ENCODE results near the gene RAB36. TPM values are rescaled to one million over a fixed set of nuclear protein-coding genes. Genes with fewer than 3 reads are reported as not detected.
A peak's percentile ranks its signal among the peaks of the same experiment; 100 is the strongest.

RAB36 gene
- polyA plus RNA-seq, 3 donors, result 16.6 to 20.2 (median 20.0) TPM

DNA sequence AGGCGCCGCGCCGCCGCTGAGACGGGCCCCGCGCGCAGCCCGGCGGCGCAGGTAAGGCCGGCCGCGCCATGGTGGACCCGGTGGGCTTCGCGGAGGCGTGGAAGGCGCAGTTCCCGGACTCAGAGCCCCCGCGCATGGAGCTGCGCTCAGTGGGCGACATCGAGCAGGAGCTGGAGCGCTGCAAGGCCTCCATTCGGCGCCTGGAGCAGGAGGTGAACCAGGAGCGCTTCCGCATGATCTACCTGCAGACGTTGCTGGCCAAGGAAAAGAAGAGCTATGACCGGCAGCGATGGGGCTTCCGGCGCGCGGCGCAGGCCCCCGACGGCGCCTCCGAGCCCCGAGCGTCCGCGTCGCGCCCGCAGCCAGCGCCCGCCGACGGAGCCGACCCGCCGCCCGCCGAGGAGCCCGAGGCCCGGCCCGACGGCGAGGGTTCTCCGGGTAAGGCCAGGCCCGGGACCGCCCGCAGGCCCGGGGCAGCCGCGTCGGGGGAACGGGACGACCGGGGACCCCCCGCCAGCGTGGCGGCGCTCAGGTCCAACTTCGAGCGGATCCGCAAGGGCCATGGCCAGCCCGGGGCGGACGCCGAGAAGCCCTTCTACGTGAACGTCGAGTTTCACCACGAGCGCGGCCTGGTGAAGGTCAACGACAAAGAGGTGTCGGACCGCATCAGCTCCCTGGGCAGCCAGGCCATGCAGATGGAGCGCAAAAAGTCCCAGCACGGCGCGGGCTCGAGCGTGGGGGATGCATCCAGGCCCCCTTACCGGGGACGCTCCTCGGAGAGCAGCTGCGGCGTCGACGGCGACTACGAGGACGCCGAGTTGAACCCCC is 35.8 kb downstream of the RAB36 start:
- no peak for DNase-seq

DNA sequence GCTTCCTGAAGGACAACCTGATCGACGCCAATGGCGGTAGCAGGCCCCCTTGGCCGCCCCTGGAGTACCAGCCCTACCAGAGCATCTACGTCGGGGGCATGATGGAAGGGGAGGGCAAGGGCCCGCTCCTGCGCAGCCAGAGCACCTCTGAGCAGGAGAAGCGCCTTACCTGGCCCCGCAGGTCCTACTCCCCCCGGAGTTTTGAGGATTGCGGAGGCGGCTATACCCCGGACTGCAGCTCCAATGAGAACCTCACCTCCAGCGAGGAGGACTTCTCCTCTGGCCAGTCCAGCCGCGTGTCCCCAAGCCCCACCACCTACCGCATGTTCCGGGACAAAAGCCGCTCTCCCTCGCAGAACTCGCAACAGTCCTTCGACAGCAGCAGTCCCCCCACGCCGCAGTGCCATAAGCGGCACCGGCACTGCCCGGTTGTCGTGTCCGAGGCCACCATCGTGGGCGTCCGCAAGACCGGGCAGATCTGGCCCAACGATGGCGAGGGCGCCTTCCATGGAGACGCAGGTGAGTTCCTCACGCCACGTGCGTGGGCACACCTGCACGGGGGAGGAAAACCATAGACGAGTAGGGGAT is 36.5 kb downstream of the RAB36 start:
- no peak for DNase-seq

DNA sequence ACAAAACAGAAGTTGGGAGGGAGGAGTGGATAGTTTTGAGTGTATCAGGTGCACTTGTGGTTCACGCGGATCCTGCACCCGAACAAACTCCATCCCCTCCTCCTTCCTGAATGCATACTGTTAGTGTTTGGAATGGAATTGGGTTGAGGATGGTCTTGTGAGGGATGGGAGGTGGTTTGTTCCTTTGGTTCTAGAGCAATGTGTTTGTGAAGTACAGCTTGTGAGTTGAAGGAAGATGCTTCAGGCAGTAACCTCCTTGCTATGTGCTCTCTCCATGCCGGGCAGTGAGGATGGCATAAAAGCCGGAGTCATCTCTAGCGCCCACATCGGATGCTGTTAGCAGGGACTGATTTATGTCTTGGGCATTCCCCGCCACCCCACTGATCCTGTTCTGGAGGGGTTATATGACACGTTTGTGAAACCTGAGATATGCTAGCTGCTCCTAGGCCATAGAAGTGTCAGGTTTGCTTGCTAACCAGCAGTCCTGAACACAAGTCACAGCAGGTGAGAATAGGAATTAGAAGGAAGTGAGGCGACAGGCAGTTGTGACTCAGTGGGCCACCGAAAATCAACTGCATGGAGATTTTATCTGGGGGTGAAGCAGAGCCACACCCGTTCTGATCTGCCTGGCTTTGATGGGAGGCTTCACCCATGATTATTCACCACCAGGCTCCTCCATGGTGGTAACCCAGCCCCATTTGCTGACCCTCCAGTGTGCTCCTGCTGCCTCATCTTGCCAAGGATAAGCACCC is 37.2 kb downstream of the RAB36 start:
- peak; percentile 74 for DNase-seq

DNA sequence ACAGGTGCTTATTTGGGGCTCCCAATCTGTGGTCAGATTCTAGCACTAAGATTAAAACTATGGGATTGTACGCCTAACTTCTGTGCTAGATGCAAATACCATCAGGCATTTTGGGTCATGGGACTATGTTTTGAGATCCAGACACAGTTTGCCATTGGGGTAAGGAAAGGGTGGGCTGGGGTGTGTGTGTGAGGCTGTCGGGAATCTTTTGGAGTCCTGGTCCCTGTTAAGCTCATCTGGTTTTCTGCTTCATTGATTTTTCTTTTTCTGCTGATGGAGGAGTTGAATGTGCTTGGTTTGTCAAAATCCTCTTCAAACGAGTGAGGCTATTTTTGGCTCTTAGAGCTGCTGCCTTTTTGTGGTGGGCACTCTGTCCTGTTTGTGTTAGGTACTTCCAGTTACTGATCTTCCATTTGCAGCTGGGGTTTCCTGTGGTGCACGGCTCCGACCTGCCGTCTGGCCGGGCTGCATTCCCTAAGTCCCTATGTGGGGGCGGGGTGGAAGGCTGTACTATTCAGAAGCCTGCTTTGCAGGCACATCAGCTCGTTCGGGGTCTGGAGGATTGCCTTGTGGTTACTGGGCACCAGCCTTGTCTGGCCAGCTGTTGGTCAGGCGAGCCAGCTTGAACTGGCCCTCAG is 37.9 kb downstream of the RAB36 start:
- DNase-seq, result no peak

- DNase-seq, result no peak
Observed at GRCh38 chr22:23184100-23184763, 39.0 kb downstream of the RAB36 start.

- no peak for DNase-seq
Observed at GRCh38 chr22:23184764-23185113, 39.5 kb downstream of the RAB36 start.

DNA sequence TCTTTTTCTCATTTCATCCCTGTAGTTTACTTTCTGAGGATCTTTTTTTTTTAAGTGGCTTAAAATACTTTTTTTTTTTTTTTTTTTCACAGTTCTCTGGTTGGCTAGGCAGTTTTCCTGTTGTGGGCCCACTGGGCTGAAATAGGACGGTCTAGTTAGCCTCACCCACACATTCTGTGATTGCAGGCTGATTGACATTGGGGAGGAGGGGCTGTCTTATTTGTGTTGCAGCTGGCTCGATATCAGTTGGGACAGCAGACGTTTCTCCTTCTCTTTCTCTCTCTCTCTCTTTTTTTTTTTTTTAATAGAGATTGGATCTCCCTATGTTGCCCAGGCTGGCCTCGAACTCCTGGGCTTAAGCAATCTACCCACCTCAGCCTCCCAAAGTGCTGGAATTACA is 41.9 kb downstream of the RAB36 start:
- no peak for DNase-seq

- DNase-seq, result no peak
Observed at GRCh38 chr22:23187871-23188700, 42.8 kb downstream of the RAB36 start.

GRCh38 chr22:23190526-23190925 is 45.2 kb downstream of the RAB36 start:
- no peak for DNase-seq

DNA sequence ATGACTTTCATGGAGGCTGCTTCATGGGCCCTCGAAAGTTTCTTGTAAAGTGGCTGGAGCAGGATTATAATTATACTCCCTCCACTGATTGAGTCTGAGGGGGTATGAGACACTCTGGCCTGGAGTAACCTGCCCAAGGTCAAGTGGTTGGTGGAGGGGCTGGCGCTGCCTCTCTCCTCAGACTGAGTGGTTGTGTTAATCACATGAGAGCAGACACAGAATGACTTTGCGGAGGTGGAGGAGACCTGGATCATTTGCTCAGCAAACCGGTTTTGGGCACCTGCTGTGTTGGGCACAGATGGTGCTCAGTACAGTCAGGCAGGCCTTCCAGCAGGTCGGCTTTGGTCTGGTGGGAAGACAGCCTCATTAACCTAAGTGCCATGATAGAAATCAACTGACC is 46.9 kb downstream of the RAB36 start:
- no peak for DNase-seq

DNA sequence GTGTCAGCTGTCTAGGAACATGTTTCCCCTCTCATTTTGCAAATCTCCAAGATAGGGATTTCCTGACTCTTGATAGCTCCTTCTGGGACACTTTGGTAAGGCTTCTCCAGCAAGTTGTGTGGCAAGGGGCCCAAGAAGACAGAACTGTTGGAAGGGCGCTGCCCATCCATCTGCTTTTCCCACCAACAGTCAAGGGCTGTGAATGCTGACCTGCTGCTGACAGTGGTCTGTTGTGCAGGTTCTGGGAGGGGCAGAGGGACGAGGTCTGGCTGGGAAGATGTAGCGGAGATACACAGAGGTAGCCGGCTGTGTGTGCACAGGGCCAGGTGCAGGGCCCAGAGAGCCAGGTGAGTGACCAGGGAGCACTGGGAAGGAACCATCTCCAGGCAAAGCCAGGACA is 47.3 kb downstream of the RAB36 start:
- DNase-seq, result no peak

DNA sequence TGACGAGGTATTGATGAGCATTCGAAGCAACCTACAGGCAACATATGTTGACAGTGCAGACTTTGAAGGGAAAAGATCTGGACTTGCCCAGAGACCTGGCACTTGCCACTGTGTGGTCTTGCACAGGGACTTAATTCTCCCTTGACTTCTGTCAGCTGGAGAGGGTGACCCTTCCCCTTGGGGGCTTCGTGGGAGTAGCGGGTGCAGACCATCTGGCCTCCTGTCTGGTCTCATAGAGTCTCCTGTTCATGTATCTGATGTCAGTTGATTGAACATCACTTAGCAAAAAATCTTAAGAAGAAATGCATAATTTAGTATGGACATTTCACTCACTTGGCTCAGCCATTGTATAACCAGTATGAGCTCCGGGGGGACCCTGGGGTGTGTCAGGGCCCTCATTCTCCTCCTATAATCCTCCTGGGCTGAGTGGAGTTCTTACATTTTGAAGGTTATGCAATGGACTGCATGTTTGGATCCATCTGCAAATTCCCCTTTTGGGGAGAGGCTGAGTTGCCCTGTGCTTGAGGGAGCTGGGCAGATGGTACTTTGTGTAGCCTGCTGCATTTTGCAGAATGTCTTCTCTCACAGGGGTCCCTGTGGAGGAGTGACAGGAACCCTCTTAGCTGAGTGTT is 48.0 kb downstream of the RAB36 start:
- DNase-seq, result no peak

GRCh38 chr22:23193882-23194281 is 48.6 kb downstream of the RAB36 start:
- DNase-seq, result no peak

GRCh38 chr22:23196165-23196564 is 50.9 kb downstream of the RAB36 start:
- DNase-seq, result no peak

GRCh38 chr22:23197836-23198235 is 52.6 kb downstream of the RAB36 start:
- no peak for DNase-seq

DNA sequence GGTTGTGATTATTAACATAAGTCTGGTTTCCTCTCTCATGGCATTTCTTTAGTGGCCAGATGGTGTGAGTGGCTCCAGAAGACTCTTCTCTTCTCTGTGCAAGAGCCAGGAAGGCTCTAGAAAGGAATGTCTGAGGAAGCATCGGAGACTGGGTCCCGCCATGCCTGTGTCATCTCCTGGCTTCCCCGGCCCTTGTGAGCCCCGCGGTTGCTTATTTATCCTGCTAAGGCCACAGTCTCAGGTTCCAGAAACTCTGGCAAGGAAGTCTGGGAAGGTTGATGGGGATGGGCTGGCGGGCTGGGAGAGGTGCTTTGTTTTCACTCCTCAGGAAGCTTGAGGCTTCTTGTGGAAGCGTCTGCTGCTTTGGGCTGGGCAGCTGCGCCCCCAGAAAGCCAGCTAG is 53.9 kb downstream of the RAB36 start:
- DNase-seq, result no peak

GRCh38 chr22:23200898-23201297 is 55.6 kb downstream of the RAB36 start:
- DNase-seq, result no peak

DNA sequence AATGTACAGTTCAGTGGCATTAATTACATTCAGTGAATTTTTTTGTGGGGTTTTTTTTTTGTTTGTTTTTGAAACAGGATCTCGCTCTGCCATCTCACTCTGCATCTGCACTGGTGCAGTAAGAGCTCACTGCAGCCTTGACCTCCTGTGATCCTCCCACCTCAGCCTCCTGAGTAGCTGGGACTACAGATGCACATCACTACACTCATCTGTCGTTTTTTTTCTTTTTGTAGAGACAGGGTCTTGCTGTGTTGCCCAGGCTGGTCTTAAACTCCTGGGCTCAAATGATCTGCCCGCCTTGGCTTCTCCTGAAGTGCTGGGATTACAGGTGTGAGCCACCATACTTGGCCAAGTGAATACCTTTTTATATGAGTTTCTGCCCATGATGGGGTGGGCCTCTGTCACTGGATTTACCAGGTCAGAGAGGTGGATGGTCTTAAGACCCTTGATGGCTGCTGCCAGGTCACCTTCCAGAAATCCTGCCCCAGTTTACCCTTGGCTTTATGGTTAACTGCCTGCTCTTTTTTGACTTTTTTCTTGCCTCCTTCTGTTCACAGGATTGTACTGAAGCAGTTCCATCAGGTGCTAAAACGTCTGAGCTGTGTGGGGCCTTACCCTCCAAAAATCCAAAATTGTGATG is 57.7 kb downstream of the RAB36 start:
- no peak for DNase-seq

- DNase-seq, result no peak
Observed at GRCh38 chr22:23203452-23204124, 58.3 kb downstream of the RAB36 start.

DNA sequence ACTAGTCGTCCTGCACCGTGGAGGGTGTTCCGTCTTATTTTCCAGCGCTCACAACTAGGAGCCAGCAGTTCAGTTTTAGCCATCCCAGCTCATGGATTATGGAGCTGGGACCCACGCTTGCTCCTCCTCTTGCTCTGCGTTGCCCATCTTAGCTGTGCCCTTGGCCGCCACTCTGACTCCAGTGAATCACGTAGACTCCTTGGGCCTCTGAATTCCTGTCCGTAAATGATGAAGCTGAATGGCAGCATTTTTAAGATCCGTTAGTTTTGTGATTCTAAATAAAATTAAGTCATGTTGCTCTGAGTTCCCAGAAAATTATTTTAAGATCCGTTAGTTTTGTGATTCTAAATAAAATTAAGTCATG is 58.8 kb downstream of the RAB36 start:
- DNase-seq, result no peak
